GM12865 (cell line): Measurements from ENCODE around the gene HDAC9.

Experiments used
- DNase-seq: peaks from one replicate; pipeline ENCODE4 v3.0.0; 2010; ENCODE audit warnings: low read depth
- H3K4me3 ChIP-seq: 2 replicates; pipeline ENCODE4 v1.5.1; 2011; ENCODE audit warnings: mild to moderate bottlenecking, low read depth, low read length, control low read depth
- TF ChIP-seq, protein P1 (sequence below): IDR thresholded peaks from 2 replicates; pipeline ENCODE4 v1.5.1; 2011; ENCODE audit warnings: low read length, control low read depth, low read depth, inconsistent platforms; ENCODE audit not compliant: insufficient read depth; ENCODE audit errors: missing control alignments

The HDAC9 gene

DNA sequence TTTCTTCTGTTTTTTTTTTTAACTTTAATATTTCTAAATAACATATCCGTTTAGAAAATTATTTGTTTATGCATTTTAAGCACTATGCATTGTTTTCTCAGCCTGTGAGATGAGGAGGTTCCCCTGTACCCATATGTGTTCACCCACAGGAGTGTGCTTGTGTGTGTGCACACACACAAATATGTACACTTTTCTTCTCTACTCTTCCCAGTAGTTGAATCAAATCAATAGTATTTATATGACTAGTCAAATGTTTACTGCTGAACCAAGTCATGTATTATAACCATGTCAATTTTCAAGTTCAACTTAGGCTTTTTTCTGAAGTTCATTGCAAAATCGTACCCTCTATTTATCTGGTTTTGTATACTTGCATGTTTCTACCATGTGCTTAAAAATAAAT, 37.3 kb downstream of the HDAC9 start:
- TF ChIP-seq, protein P1, sequence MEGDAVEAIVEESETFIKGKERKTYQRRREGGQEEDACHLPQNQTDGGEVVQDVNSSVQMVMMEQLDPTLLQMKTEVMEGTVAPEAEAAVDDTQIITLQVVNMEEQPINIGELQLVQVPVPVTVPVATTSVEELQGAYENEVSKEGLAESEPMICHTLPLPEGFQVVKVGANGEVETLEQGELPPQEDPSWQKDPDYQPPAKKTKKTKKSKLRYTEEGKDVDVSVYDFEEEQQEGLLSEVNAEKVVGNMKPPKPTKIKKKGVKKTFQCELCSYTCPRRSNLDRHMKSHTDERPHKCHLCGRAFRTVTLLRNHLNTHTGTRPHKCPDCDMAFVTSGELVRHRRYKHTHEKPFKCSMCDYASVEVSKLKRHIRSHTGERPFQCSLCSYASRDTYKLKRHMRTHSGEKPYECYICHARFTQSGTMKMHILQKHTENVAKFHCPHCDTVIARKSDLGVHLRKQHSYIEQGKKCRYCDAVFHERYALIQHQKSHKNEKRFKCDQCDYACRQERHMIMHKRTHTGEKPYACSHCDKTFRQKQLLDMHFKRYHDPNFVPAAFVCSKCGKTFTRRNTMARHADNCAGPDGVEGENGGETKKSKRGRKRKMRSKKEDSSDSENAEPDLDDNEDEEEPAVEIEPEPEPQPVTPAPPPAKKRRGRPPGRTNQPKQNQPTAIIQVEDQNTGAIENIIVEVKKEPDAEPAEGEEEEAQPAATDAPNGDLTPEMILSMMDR = no peak
- no peak for DNase-seq
- H3K4me3 ChIP-seq = no peak overlapping the region

DNA sequence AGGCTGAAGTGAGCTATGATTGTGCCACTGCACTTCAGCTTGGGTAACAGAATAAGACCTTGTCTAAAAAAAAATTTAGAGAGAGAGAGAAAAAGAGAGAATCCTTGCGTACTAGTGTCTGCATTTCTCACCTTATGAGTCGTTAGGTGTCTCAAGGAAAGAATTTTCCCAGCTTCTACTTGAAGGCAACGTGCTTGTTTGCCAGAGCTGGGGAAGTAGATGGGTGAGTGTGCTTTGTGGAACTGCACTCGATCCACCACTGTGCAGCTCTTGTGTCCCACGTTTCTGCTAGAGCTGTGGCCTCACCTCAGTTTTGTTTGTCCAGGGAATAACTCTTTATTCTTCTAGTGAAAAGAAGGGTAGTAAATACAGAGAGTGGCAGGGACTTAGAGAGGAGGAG, 38.9 kb downstream of the HDAC9 start:
- TF ChIP-seq, protein P1 = no peak

DNA sequence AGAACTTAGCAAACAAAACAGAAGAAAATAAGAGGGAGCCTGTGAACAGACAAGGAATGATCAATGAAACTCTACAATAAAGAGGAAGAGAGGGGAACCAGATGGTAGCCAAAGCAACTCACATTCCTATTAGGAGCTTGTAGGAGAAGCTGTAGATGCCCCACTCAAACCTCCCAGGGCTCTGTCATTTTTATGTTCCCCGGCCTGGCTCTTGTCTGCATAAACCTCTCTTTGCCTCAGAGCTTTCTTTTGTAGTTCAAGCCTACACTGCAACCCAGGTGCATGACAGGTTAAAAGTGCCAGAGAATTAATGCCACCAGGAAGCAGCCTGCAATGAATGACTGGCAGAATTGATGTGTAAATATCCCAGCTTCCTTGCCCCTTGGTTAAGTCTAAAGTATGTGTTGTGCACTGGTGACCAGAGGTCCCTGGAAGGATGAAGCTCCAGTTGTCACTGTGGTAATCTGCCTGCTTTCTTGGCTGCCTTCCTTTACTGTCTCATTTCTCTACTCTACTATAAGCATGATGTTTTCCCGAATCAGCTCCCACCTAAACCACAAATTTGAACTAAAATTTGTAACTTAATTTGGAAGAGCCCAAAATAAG, 40.4 kb downstream of the HDAC9 start:
- TF ChIP-seq, protein P1 = no peak
- DNase-seq = no peak
- no peak overlapping the region for H3K4me3 ChIP-seq

More for the DNA sequence above, 38.9 kb downstream of the HDAC9 start:
- DNase-seq = no peak
- H3K4me3 ChIP-seq = no peak overlapping the region

DNA sequence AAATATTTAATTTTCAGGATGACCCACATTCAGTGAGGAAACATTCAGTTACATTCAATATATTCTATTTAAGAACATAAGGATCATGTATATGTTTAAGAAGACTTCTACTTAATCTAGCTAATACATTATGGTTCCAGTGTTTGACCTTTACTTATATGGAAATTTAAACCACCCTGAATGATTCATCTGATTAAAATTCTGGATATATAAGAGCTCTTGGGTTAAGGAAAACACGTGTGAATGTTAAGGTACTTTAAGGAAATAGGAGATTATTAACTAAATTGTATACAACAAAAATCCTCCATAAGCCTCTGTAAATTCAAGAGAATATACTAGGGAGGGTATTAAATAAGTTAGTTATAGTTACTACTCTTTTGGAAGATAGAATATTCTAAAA, 40.9 kb downstream of the HDAC9 start:
- H3K4me3 ChIP-seq = no peak overlapping the region
- no peak for DNase-seq
- TF ChIP-seq, protein P1 = no peak

DNA sequence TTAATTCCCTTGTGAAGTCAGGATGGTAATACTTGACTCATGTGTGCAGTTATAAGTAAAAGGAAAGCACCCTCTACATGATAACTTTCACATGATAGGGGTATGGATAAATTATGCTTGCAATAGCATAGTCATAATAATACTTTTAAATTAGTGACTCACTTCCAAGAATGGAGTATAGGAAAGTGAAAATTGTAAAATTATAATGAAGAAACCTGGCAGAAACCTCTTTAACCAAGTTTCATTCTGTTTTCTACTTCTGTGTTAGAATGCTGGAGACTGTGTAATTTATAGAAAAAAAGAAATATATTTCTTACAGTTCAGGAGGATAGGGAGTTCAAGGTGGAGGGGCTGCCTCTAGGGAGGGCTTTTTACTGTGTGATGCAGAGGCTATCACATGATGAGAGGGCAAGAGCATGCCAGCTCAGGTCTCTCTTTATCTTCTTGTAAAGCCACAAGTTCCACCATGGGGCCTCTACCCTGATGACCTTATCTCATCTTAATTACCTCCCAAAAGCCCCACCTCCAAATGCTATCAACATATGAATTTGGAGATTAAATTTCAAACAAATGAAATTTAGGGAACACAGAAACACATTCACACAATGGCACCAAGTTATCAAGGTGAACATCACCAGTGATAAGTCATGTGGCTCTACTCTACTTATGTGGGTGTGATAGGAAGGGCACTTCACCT, 43.2 kb downstream of the HDAC9 start:
- TF ChIP-seq, protein P1 = no peak
- peak; percentile 56 for DNase-seq
- H3K4me3 ChIP-seq = no peak overlapping the region

DNA sequence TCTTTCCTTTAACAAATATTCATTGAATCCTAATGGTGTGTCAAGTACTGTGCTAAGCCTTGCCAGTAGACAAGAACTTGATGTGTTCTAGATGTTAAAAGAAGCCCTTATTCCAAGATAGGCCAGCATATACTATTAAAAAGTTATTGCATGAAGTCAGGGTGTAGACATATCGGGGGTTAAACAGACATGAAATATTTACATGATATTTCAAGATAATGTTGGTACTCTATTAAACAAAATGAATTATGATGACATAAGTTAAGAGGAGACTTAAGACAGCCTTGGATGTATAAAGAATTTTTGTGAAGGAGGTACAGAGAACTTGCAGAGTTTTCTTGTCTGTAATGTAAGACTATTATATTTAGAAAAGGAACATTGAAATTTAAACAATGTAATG, 44.8 kb downstream of the HDAC9 start:
- TF ChIP-seq, protein P1 = no peak
- no peak for DNase-seq
- no peak overlapping the region for H3K4me3 ChIP-seq

DNA sequence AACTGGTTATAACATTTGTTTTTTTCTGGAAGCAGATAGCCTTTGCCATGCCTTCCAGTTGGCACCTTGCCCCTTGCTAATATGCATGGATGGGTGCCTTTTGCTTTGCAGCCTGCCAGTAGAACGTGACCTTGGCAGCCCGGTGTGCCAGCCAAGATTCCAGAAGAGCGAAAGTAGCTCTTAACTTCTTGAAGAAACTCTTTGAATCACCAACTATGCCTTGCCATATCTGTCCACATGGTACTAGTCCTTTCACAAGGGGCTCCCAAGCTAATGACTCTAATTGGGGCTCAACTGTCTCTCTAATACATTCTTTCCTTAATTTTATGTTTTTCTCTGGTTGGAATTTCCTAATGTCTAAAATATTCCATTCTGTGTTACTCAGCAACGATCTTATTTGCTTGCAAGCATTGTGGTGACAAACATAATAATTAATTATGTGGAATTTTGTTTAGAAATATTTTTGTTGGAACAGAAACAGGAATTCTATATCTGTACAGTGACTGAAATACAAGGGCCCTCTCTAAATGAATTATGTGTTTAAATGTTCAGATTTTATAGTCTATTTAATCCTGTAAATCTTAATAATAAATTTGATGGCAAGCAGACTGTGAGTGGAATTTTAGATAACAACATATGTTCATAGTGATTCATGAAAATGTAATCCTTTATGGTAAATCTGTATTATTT, 45.8 kb downstream of the HDAC9 start:
- no peak for DNase-seq
- H3K4me3 ChIP-seq = no peak overlapping the region
- TF ChIP-seq, protein P1 = no peak
